HG02973 (cell line): ENCODE measurements around the gene CORO1C.

ENCODE experiments used
- ATAC-seq: cut with Tn5 transposase; IDR thresholded peaks from one replicate; pipeline ENCODE4 v1.9.1; 2021; ENCODE audit warnings: moderate library complexity; ENCODE audit not compliant: unreplicated experiment

Gene CORO1C

DNA sequence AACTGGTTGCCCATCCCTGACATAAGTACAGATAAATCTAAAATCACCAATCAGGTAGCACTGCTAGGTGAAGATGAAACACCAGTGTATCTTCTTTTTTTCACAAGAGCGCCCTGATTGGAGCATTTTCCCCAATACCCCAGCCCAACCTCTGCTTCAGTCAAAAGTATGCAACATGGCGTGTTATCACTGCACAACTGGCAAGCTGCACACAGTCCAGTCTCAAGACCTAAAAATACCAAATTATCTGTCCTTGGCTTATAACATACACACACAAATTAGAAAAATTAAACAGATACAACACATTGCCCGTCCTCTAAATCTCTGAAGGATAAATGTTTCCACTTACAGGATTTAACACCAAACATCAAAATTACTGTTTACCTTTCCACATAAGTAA is 77.4 kb downstream of the CORO1C start:
- no peak for ATAC-seq

DNA sequence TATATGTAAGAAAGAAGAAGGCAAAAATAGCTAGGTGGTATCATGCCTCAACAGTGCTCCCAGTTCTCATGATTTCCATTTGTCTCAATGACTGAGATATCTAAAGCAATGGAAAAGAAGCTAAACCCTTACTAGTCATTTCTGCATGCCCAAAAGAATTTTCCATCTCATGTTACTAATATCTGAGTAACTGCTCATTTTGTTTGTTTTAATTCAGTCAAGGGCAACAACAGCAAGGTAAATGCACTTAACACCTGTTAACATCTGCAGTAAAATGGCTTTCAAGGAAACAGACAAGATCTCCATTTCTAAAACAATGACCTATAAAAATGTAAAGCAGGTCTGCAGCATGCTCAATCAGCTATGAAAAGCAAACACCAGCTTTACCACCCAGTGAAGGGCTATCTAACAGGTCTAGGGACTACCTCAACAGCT is 78.2 kb downstream of the CORO1C start:
- ATAC-seq: no peak

DNA sequence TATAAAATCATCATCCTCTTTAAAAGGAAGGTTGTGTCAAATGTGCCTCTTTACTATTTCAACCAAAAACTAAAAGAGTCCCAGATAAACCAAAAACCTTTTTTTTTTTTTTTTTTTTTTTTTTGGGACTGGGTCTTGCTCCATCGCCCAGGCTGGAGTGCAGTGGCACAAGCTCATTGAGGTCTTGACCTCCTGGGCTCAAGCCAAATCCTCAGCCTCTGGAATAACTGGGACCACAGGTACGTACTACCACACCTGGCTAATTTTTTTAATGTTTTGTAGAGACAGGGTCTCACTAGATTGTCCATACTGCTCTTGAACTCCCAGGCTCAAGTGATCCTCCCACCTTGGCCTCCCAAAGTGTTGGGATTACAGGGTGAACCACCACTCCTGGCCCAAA is 81.2 kb downstream of the CORO1C start:
- no peak for ATAC-seq

DNA sequence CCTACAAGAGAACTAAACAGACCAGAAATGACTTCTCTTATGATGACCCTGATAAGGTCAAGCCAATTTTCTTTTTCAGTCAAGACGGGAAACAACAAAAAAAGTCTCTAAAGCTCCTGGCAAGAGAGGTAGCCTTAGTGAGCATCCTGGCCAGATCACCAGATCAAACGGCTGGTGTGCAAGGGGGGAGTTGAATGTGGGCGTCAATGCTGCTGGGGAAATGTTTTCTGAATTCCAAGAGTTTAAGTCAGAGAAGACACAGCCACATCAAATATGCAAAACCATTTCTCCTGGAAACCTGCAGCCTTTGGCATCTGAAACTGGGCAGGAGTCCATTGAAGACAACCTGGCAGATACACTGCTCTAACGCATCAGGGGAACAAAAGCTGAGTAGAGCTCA is 81.6 kb downstream of the CORO1C start:
- ATAC-seq: no peak

DNA sequence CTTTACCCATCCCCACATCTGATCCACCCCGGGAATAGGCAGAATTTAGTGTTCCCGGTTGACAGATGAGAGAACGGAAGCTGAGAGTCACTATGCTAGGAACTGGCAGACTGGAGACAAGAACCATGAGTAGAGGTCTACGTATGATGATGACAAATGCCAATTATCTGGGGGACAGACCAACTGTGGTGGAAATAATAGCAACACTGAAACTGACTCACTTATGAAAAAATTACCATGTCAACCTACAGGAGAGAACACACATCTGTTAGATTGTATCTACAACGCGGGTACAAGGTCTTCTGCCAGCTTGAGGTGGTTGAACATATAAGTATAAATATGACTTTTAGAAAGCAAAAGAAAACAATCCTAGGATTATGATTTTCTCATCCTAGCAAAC is 82.2 kb downstream of the CORO1C start:
- ATAC-seq: no peak

DNA sequence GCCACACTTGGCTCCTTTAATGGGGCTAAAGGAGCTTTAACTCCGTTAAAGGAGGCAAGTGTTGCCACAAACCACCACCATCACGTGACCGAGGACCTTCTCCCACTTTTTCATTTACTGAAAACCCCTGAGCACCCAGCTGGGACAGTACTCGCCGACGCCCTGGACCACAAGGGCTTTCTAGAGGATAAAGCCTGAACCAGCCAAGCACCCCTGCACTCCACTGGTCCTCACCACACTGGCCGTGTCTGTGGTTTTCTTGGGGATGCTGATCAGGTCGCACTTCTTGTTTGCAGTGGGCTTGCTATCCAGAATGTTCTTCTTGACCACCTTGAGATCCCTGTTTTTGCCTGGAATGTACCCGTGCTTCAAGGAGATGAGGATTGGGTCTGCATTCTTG is 82.9 kb downstream of the CORO1C start:
- no peak for ATAC-seq

DNA sequence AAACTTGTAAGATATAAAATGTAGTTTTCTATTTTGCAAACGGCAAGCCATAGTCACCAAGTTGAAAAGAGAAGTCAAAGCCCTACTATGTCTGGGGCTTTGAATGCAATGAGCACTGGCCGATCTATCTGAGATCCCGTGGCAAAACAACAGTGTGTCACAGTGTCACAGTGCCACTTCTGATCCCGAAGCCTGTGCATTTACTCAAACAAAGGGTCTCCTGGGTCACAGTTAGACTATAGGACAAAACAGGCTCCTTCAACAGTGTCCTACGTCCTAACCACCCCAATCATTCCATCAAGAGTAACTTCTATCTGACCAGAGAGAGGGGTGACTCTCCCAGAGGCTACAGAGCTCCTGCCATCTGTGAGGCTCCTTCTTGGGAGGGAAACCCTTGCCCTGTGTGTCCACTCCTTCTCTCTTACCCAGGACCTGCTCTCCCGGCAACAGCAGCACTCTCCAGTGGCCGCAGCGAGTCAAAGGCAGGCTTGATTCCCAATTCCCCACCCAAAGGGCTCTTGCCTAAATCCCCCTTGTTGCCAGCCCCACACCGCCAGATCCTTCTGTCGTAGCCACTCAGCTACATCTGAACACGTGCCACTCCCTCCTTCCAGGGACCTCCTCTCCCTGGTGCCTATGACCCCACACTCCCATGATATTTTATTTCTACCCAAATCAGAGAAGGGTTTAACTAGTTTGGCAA is 83.6 kb downstream of the CORO1C start:
- ATAC-seq: no peak

DNA sequence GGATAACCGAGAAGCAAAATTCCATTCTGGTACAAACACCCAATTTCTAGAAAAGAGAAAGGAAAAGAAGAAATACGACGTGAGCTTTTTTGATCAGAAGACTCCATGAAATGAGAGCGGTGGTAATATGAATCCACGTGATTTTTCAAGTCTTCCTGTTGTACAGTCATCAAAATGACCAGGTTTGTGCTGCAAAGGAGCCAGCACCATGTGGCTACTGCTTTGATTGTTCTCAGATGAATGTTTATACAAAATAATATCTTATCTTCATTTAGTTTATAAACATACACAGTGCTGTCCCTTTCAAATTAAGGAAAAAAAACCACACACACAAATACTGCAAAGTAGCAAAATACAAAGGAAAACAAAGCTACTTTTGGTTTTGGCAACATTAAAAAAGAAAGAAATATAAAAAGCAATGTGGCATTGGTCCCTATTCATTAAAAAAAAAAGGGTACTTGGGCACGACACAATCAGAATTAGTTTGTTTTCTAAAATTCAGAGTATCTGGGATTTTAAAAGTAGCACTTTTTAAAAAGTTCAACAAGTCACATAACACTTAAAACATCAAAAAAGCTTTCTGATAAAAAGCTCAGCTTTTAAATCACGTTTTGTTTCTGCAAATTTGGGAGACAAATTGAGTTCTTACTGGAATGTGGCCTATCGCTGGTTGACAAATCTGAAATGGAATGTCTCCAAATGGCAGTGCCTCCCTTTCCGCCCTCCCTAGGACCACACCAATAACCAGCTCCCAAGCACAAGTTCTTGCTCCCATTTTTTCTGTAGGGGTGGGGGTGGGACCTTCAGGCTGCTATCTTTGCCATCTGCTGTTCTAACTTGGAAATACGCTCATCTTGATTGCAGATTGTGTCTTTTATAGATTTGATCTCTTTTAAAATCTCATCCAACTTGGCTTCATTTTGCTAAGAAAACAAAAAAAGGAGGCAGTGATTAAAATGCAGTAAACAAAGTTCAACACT is 84.4 kb downstream of the CORO1C start:
- ATAC-seq: no peak

DNA sequence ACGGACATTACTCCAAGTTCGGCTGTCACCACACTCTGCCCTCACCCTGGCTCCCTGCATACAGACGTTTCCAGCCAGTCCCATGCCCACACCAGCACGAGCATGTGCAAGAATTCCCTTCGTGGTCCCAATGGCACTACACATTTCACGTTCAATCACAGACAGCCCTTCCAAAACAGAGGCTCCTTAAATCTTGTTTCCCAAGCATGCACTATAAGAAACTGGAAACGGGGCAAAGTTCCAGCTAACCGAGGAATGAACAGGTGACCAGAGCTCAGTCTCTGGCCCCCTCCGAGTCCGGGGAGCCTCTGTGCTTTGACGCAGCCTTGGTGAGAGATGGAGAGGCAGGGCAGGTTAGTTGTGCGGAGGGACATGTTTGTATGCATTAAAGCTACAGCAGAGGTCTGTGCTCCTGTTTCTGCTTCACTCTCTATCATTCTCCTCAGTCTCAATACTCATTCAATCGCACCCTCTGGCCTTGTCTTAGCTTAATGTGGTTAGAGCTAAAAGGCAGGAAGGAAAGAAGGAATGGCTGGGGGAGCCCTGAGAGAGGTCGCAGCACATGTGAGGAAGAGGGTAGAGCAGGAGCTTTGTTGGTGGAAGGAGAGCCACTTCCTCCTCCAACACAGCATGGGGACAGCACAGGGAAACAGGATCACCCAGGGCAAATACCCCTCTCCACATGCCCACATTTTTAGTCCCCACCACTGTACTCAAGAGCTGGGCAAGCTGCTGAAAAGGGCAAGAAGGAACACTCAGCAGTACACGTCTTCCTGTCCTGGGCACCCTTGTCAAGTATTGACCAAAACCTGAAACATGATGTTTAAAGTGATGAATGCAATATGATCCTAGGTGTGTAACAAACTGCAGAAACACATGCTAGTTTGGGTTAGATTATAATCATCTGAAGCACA is 85.4 kb downstream of the CORO1C start:
- no peak for ATAC-seq

DNA sequence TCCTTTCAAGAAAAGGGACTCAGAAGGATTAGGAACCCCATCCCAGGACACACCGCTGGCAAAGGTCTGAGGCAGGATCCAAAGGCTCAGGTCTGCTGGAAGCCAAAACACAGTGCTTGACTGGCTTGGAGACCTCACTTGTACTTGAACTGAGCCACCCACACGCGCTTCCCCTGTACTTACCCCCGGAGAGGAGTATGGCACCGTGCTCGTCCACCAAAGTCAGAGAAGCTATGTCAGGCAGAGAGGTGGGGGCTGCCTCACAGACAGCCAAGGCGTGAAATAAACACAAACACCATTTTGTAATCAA is 86.6 kb downstream of the CORO1C start:
- no peak for ATAC-seq

DNA sequence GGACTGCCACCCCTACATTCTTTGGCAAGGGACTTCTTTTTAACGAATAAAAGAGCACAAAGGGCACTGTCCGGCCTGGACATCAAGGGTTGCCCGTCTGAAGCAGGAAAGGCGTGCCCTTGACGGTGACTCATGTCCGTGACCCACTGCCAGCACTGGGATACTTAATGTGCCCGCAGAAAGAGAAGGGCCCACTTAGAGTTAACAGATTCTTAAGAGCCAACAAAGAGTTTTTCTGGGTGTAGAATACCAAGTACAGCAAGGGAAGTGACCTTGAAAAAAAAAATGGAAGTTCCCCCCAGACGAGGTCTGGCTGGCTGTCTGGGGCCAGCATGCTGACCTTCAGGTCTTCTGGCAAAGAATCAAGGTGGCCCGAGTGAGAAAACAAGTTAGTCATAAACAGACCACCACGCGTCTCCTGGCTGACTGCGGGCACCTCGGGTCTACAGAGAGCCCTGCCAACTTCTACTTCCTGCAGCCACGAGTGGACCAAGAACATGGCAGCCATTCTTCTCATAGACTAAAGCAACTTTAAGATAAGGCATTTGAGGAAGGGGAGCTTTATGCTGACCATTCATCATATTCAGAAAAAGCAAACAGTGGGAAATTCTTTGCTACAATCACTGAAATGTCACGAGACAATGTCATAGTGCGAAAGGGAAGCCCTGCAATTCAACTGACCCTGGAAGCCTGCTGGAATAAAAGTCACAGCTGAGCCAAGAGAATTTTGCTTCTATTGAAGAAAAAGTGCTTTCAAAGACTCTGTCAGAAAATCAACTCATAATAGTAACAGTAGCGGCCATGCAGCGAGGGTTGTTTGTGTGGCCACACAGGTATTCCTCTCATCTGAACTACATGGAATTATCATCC is 87.1 kb downstream of the CORO1C start:
- no peak for ATAC-seq

DNA sequence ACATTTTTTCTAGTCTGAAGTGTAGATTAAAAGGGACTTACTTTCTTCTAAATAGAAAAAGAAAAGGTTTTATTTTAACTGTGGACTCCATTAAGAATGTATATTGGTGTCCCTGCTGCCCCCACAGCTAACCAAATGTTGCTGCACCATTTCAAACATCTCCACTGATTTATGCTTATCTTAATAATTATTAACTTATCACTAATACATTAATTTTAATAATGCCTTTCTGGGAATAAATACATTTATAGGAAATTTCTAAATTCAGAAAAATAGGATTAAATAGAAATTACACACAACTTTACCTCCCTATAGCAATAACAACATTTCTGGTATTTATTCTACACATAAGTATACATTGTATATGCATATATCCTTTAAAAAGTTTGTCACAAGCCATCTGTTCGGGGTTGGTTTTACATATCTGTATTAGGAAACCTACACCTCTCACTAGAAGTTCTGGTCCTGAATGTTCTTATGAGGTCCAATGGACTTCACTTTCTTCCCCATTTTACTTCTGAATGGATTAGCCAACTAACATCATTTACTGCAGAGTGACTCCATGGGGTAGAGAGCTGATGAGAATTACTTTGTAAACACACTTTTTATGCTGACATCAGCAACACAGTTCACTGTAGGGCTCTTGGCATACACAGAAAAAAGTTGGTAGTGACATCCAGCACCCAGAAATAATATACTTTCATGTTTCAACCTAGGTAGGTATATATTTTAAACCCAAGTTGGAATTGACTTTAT is 88.2 kb downstream of the CORO1C start:
- ATAC-seq: no peak

DNA sequence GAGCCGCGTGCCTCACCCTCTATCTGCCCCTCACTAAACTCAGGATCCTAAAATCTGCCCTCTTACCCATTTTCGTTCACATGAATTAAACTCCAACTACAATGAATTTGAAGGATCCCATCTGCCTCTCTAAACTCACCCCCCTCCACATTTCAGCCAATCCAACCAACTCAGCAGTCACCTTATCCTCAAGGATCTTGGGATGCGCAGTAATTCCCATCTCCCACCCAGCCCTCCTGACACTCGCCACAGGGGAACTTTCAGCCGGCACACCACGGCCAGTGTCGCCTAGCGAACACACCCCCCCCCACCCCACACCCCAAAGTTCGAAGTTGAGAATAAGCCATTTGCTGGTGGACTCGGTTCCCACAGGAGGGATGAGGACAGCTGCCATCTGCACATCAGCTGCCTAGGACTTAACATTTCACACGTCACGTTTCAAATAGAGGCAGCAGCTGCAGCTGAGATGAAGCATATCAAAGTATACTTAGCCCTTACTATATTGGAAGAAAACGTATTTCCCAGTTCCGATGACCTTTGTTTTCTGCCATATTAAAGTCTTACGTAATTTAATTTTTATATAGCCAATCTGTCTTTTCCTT is 88.9 kb downstream of the CORO1C start:
- ATAC-seq: no peak

DNA sequence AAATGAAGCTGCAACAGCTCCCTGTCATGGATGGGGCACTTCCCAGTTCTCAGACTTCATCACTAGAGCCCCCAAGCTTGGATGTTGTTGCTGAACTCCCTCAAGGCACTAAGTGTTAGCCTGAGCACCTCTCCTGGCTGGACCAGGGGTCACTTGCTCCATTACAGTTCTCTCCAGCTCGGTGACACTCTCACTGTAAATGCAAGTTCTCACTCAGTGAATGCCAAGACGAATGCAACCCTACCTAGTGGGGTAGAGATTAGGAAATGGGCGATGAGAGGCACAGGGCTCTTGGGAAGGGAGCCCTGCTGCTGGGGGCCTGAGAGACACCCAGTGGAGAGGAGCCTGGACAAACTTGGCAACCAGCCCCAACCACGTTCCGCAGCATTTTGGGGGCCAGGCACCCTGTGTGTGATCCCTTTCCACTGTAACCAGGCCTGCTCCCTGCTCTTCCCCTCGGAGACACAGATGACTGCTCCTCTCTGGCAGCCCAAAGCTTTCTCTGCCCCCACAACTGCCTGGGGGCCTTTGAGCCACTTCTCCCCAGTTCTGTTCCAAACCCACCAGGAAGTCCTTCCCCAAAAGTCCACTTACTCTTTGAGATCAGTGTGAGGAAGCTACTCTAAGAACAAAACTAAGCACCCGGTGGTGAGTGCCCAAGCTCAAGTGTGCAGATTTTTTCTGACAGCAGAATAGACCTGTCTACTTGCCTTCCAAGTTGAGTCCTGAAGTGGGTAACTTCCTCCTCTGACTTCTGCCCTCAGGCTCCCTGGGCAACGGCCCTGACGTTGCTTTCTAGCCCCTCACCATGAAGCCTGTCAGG is 89.7 kb downstream of the CORO1C start:
- no peak for ATAC-seq

DNA sequence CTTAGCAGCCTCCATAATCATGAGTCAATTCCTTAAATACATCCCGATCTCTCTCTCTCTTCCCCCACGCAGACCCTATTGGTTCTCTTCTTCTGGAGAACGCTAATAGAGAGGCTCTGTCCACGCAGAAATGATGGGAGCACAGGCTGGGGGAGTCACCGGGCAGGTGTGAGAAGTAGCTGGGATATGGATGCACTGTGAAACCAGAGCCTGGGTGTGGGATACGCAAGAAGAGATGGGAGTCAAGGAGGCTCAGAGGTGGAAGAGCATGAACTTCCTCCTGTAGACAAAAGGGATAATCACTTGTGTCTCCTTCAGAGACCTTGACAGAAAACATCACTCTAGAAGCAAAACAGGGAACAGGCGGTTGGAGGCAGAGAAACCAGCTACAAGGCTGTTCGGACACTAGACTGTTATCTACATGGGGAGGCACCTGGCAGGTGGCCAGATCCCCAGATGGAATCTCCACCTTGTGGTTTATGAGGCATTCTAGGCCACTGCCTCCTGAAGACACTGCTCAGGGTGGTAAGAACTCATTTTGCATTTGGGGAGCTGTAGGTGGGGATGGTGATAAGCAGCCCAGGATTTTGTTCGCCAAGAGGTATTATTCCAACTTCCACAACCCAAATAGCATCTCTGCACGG is 90.4 kb downstream of the CORO1C start:
- ATAC-seq: no peak

DNA sequence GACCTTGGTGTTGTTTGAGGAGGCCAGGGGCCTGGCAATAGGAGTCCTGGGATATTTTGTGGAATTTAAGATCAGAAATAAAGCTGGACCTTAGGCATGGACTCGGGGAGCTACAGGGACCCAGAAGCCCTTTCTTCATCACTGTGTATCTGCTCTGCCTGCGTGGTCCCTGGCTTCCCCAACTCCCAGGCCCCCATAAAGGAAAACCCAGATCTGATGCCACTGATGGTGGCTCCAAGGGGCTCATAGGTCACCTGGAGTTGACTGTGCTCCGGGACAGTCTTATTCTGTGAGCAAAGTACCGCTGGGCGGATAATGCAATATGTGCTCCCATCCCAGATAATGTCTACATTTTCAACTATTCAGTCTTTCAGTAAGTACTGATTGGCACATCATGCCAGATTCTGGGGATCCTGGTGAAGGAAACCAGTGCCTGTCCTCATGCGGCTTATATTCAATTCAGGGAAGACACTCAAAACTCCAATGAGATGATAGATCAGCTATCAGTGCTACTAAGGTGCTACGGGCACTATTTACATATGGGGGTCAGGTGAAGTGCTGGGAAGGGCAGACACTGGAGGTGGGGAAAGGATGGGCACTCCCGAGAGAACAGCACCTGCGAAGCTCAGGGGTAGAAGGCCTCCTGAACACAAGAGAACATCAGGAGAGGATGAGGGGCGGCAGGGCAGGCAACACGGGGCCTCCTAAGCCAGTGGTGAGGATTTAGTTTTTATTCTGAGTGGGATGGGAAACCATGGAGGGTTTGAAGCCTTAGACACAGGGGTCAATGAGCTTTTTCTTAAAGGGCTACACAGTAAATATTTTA is 92.1 kb downstream of the CORO1C start:
- no peak for ATAC-seq
